Muscle of arm (tissue), 14 donors: ENCODE measurements around the gene SLC27A5. TPM values are rescaled to one million over a fixed set of nuclear protein-coding genes. Genes with fewer than 3 reads are reported as not detected.
A peak's percentile ranks its signal among the peaks of the same experiment; 100 is the strongest.

Experiments
- DNase-seq: peaks from one replicate; pipeline ENCODE4 v3.0.0-alpha.2; 2013
- long read RNA-seq, 11 donors: transcript quantifications; one replicate each; lab custom pipeline, GENCODE V29; 2026
- polyA plus RNA-seq, 12 donors: library from polyadenylated mRNA; unstranded; fragments of 120-200 nt; gene quantifications; one replicate each; pipeline ENCODE4 v1.2.1, GENCODE V29; 2013; ENCODE audit not compliant: insufficient read length in 12 of 12

Gene SLC27A5, protein sequence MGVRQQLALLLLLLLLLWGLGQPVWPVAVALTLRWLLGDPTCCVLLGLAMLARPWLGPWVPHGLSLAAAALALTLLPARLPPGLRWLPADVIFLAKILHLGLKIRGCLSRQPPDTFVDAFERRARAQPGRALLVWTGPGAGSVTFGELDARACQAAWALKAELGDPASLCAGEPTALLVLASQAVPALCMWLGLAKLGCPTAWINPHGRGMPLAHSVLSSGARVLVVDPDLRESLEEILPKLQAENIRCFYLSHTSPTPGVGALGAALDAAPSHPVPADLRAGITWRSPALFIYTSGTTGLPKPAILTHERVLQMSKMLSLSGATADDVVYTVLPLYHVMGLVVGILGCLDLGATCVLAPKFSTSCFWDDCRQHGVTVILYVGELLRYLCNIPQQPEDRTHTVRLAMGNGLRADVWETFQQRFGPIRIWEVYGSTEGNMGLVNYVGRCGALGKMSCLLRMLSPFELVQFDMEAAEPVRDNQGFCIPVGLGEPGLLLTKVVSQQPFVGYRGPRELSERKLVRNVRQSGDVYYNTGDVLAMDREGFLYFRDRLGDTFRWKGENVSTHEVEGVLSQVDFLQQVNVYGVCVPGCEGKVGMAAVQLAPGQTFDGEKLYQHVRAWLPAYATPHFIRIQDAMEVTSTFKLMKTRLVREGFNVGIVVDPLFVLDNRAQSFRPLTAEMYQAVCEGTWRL
- polyA plus RNA-seq = 1 to 10 TPM in 10 of 12 donors, not detected in 2; 2.0 to 4.1 (median 3.8) TPM
- long read RNA-seq, donor 1, full-length matches to known transcripts = 7 of 7 reads
- long read RNA-seq, donor 1, partial matches to known transcripts = 0 of 7 reads
- long read RNA-seq, donor 1, other reads (novel, unspliced or antisense) = 0 of 7 reads
- long read RNA-seq, donor 2, partial matches to known transcripts = 0 of 2 reads
- long read RNA-seq, donor 2, other reads (novel, unspliced or antisense) = 0 of 2 reads
- long read RNA-seq, donor 3, full-length matches to known transcripts = 2 of 2 reads
- long read RNA-seq, donor 3, partial matches to known transcripts = 0 of 2 reads
- long read RNA-seq, donor 3, other reads (novel, unspliced or antisense) = 0 of 2 reads
- long read RNA-seq, donor 4, partial matches to known transcripts = 0 of 1 reads
- long read RNA-seq, donor 4, other reads (novel, unspliced or antisense) = 0 of 1 reads
- long read RNA-seq, donor 5, full-length matches to known transcripts = 5 of 5 reads
- long read RNA-seq, donor 5, partial matches to known transcripts = 0 of 5 reads
- long read RNA-seq, donor 5, other reads (novel, unspliced or antisense) = 0 of 5 reads
- long read RNA-seq, donor 6, partial matches to known transcripts = 0 of 2 reads
- long read RNA-seq, donor 6, other reads (novel, unspliced or antisense) = 0 of 2 reads
- long read RNA-seq, donor 7, full-length matches to known transcripts = 1 of 1 reads
- long read RNA-seq, donor 7, partial matches to known transcripts = 0 of 1 reads
- long read RNA-seq, donor 7, other reads (novel, unspliced or antisense) = 0 of 1 reads
- long read RNA-seq, donor 8, partial matches to known transcripts = 0 of 3 reads
- long read RNA-seq, donor 8, other reads (novel, unspliced or antisense) = 0 of 3 reads
- long read RNA-seq, donor 9 = 0 reads
- long read RNA-seq, donor 10, full-length matches to known transcripts = 3 of 3 reads
- long read RNA-seq, donor 10, partial matches to known transcripts = 0 of 3 reads
- long read RNA-seq, donor 10, other reads (novel, unspliced or antisense) = 0 of 3 reads
- long read RNA-seq, donor 11, full-length matches to known transcripts = 5 of 5 reads
- long read RNA-seq, donor 11, partial matches to known transcripts = 0 of 5 reads
- long read RNA-seq, donor 11, other reads (novel, unspliced or antisense) = 0 of 5 reads

GRCh38 chr19:58511353-58512208 lies at the start of gene SLC27A5:
Gene SLC27A5, minus strand, starts transcription at chr19:58511992. Its CDS starts 37 bp downstream, at chr19:58511955.
- no peak for DNase-seq

GRCh38 chr19:58560921-58561320 lies 49.1 kb upstream of the SLC27A5 start:
- no peak for DNase-seq

GRCh38 chr19:58560007-58560887 lies 48.5 kb upstream of the SLC27A5 start:
- no peak for DNase-seq

GRCh38 chr19:58559275-58560006 lies 47.6 kb upstream of the SLC27A5 start:
- DNase-seq = peak; percentile 94

DNA sequence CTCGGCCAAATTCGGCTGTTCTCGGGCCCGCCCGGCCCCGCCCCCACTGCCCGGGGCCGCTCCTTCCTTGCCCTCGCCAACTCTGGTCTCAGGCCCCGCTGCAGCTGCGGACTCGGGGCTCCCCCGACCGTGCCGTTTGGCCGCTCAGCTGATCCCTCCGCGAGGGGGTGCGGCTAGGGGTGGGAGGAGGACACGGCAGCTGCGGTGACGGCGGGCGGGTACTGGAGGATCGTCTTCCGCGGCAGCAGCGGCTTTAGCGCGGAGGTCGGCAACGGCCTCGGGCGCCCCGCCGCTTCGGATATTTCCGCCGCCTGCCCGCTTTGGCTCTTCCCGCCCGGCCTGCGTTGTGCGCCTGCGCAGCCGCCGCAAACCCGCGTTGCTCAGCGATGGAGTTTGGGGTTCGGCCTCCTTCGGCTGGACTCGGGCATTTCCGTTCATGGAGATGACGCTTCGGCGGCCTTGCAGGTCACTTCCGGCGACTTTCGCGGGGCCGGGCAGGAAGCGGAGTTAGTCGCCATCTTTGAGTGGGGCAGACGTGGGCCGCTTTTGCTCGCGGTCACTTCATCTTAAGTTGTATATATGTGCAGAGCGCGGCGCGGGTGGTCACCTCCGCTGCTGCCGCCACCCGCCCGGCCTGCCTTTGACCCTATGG lies 47.0 kb upstream of the SLC27A5 start:
- peak; percentile 99 for DNase-seq

- no peak for DNase-seq
Observed at GRCh38 chr19:58558066-58558622, 46.4 kb upstream of the SLC27A5 start, which contains the start of gene UBE2M. Gene UBE2M, minus strand, starts transcription at chr19:58558611. Its CDS starts 230 bp downstream, at chr19:58558381.

- DNase-seq = no peak
Observed at GRCh38 chr19:58557221-58558065, 45.7 kb upstream of the SLC27A5 start.

GRCh38 chr19:58556622-58557220 lies 44.9 kb upstream of the SLC27A5 start:
- DNase-seq = no peak

GRCh38 chr19:58555920-58556621 lies 44.3 kb upstream of the SLC27A5 start:
- DNase-seq = no peak

DNA sequence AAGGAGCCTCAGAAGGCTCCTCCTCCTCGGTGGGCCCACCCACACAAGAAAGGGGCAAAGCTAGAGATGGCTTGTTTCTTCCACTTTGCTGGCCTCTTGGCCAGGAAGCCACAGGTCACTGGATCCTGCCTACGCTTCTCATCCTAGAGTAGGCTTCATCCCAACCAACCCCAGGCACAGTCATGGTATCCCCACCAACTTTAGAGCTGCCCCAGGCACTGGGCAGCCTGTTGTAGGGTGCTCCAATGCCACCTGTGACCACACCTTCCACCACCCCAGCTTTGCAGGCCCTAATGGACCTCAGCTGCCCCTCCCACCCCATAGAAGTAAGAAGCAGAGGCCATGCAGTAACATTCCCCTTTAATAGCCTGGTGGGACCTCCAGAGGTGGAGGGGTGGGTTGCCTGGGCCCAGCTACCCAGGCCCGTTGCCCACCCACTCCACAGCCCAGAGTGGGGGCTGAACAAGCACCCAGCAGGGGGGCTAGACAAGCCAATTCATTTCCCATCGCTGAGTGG lies 43.6 kb upstream of the SLC27A5 start:
- DNase-seq = no peak

GRCh38 chr19:58554494-58555368 lies 42.9 kb upstream of the SLC27A5 start, which contains the start of gene CHMP2A:
Gene CHMP2A, minus strand, starts transcription at chr19:58555105. Its CDS starts 893 bp downstream, at chr19:58554212.
- peak; percentile 96 for DNase-seq

DNA sequence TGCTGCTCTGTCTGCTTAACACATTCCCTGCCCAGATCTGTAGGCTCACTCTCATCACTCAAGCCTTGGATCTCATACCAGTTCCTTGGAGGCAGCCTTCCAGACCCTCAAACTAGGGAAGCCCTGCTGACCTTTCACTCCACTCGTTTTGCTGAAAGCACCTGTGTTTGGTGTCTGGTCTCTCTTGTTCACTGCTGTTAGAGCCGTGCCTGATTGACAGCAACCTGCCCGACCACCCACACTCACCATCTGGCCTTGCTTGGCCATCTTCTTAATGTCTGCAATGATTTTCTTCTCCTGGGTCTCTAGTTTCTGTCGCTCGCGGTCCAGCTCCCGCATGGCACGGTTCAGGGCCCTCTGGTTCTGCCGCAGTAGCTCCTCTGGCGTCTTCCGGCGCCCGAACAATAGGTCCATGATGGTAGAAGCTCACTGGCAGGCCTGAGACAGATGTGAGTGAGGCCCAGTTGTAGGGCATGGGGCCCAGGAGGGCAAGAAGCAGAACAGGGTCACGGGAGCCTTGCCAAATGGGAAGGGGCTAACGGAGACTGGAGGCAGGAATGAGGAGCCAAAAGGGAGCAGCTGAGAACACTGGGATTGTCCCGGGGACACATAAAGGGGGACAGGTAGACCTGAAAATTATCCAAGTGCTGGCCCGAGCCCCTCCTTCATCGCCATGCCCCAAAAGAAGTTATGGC lies 42.2 kb upstream of the SLC27A5 start:
- no peak for DNase-seq

GRCh38 chr19:58552655-58553054 lies 40.9 kb upstream of the SLC27A5 start:
- no peak for DNase-seq
